ENCODE measurements around the gene SH3RF1. TPM values are rescaled to one million over a fixed set of nuclear protein-coding genes. Genes with fewer than 3 reads are reported as not detected.

SH3RF1 gene
- total and polyA plus RNA-seq, 2 of the 8 experiments (the other 6 are each of a cell fraction or from before 2014, with no cell fraction given) = 6.9 to 15.1 TPM

GRCh38 chr4:169198167-169198566, 72.6 kb downstream of the SH3RF1 start:
- Histone ChIP-seq H3K4ac (replicated peaks; ENCODE audit: insufficient read length, low read depth, low read length) (no peak overlapping the region), H4K5ac (ENCODE audit: insufficient read length, low read depth, low read length) (no peak overlapping the region), H2BK15ac (ENCODE audit: low read length) (no peak overlapping the region), H3K4me3 (ENCODE audit: extremely low read depth in 1 of 4, insufficient read depth in 2 of 4, low read depth in 3 of 4, low read length in 4 of 4) (no peak overlapping the region), H3K56ac (replicated peaks; ENCODE audit: insufficient read length, low read depth, low read length) (no peak overlapping the region), H3K18ac (ENCODE audit: extremely low read depth, low read length) (no peak overlapping the region), H3K79me1 (ENCODE audit: low read depth, low read length) (no peaks in the 10 kb centered on the region), H3K4me2 (ENCODE audit: insufficient read depth in 1 of 2, low read depth in 2 of 2, low read length in 2 of 2) (no peak overlapping the region), H3K79me2 (ENCODE audit: control insufficient read depth in 1 of 2, insufficient read depth in 2 of 2, low read length in 2 of 2) (0 out of 4 replicates have a peak, but pooled peaks cover 0 to 3% of the 10 kb centered on the region in 2 experiments), H3K23me2 (ENCODE audit: low read depth, low read length) (no peaks in the 10 kb centered on the region), H4K20me1 (replicated peaks in 1 of 2; ENCODE audit: control insufficient read depth in 1 of 2, insufficient read depth in 2 of 2, low read length in 2 of 2) (no peaks in the 10 kb centered on the region), H3K23ac (ENCODE audit: insufficient read length) (no peak overlapping the region), H3K9me3 (ENCODE audit: insufficient read depth in 2 of 2, low read depth in 1 of 2, low read length in 1 of 2) (no peaks in the 10 kb centered on the region), H2BK120ac (replicated peaks; ENCODE audit: low read depth, low read length) (no peak overlapping the region), H3K27ac (ENCODE audit: low read depth, low read length) (no peak overlapping the region), H2AK5ac (ENCODE audit: low read depth, low read length) (no peak overlapping the region), H2BK5ac (ENCODE audit: low read depth, low read length) (no peak overlapping the region), H2AFZ (ENCODE audit: low read length) (no peak overlapping the region), H3K27me3 (replicated peaks in 1 of 4; ENCODE audit: control insufficient read depth in 3 of 4, extremely low read depth in 1 of 4, insufficient read depth in 3 of 4, low read length in 3 of 4) (no peaks in the 10 kb centered on the region), H3K9ac (replicated peaks in 1 of 4; ENCODE audit: extremely low read depth in 1 of 4, low read depth in 3 of 4, low read length in 3 of 4) (no peak overlapping the region), H3K36me3 (ENCODE audit: control insufficient read depth in 2 of 4, insufficient read depth in 4 of 4, low read length in 3 of 4) (no peaks in the 10 kb centered on the region), H4K8ac (ENCODE audit: extremely low read depth, insufficient read depth, low read length) (no peak overlapping the region), H4K91ac (replicated peaks; ENCODE audit: insufficient read length, low read length) (no peak overlapping the region), H2BK20ac (ENCODE audit: low read length) (no peak overlapping the region), H3K14ac (ENCODE audit: insufficient read length) (no peak overlapping the region), H3K4me1 (replicated peaks in 1 of 4; ENCODE audit: control insufficient read depth in 3 of 4, insufficient read depth in 4 of 4, low read length in 3 of 4) (peaks cover 0 to 3% (median 0%) of the 10 kb centered on the region in 4 experiments; a peak in 1 of 7 replicates), H2BK12ac (ENCODE audit: low read depth, low read length) (no peak overlapping the region)
- TF ChIP-seq HDAC2 (IDR thresholded peaks at IDR 0.05; ENCODE audit: borderline replicate concordance in 1 of 2, low read depth in 2 of 2, low read length in 2 of 2) (no peak), ZNF274 (IDR thresholded peaks at IDR 0.05; ENCODE audit: borderline replicate concordance, extremely low read depth, low read length) (no peak), CTBP2 (IDR thresholded peaks at IDR 0.05; ENCODE audit: borderline replicate concordance, insufficient read depth, insufficient read length, low read length) (no peak), TEAD4 (IDR thresholded peaks at IDR 0.05; ENCODE audit: low read depth, low read length) (no peak), SIN3A (conservative IDR thresholded peaks at IDR 0.05 in 1 of 2, IDR thresholded peaks at IDR 0.05 in 1 of 2; ENCODE audit: low read depth in 1 of 2, low read length in 2 of 2) (no peak), ASH2L (IDR thresholded peaks at IDR 0.05; ENCODE audit: low read length) (no peak), NRF1 (IDR thresholded peaks at IDR 0.05; ENCODE audit: low read depth, low read length) (no peak), KDM5A (IDR thresholded peaks at IDR 0.05; ENCODE audit: low read length) (no peak), MAFK (IDR thresholded peaks at IDR 0.05; ENCODE audit: low read depth, low read length) (no peak)
- DNase-seq (ENCODE audit: low read depth in 1 of 2, low spot score in 2 of 2) (no peak), FAIRE-seq (no peak)
- CTCF ChIA-PET (ENCODE audit: partially characterized antibody) = no interaction called here
- POLR2A ChIA-PET (ENCODE audit: partially characterized antibody) = no interaction called here
